Measurements from ENCODE around the gene MLST8.
"Not testable (repeated sequence)": the region's sequence is repeated elsewhere in the genome, so short reads cannot be mapped to it uniquely, and the experiment has no call there.

The MLST8 gene

DNA sequence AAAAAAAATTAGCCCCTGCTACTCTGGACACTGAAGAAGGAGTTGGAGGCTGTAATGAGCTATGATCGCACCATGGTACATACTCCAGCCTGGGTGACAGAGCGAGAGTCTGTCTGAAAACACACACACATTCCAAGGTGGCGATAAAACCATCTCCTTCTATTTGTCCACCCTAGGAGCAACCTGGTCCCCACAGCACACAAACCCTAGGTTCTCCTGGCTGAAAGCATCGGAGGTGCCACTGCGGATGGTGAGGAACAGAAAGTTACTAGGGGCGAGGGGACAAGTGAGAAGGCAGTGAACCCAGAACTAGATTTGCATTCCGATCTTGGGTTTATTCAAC, 47.5 kb downstream of the MLST8 start:
- DNase-seq: no peak

DNA sequence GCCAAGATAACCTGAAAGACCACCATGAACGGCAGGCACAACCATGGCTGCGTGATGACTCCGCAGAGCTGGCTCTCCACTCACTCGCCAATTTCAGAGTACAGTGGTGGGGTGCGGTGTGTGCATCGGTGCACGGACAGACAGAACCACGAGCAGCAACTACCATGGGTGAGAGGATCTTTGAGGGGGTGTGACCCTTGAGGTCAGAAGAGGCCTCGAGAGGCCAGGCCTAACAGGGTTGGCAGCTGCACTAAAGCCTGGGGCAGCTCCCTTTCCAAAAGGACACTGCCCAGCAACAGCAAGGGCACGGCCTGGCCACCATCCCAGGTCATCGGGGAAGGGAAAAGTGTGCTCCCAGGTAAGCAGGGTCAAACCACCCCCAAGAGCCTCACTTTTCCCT, 48.0 kb downstream of the MLST8 start:
- DNase-seq: no peak

DNA sequence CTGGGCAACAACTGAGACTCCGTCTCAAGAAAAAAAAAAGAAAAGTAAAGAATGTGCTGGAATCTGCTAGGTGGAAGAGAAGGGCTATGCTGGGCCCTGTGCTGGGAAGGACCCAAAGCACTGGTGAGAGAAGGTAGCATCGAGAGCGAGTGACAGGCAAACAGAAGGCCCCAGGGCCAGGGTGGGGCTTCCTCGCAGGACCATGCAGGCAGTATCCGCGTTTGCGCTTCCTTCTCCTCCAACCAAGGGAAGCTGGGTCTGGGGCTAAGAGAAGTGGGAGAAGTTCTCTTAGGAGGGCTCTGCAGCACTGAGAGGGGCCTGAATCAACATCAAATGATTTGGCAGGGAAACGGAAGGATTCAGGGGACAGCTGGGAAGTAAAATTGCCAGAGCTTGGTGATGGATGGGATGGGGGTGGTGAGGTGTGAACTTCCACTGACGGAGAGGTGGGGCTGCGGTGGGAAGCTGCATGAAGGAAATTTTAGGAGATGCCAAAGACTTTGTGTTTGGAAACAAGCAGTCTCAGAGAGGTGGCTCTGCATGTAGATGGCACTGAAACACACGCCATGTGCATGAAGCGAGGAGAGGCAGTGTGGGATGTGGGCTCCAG, 51.4 kb downstream of the MLST8 start:
- no peak for DNase-seq

DNA sequence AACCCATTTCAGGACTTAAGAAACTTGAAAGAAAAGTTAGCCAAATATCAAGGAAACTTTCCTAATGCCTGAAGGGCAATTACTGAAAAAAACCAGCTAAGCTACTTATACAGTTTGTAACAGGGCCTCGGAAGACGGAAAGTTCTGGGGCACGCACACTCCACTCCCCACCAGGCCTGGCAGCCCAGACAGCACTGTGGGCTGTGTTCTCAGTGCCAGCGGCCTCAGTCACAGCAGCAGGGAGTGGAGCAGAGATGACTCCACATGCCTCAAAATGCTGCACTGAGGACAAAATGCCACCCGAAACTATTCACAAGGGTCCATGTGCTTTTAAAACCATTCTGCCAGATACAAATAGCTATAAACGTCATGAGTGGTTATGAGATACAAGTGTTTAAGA, 52.5 kb downstream of the MLST8 start:
- no peak for DNase-seq

DNA sequence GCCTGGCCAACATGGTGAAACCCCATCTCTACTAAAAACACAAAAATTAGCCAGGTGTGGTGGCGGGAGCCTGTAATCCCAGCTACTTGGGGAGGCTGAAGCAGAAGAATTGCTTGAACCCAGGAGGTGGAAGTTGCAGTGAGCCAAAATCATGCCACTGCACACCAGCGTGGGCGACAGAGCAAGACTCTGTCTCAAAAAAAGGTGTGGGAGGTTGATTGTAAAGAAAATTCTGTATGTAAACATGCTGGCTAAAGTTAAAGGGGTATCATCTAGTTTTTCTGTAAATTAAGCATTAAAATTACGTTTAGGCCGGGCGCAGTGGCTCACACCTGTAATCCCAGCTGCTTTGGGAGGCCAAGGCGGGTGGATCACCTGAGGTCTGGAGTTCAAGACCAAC, 53.3 kb downstream of the MLST8 start:
- DNase-seq: not testable (repeated sequence)
